ENCODE results near the gene KRT15.
"Not testable (repeated sequence)": the region's sequence is repeated elsewhere in the genome, so short reads cannot be mapped to it uniquely, and the experiment has no call there.

KRT15 gene

GRCh38 chr17:41544491-41544892 is 25.8 kb upstream of the KRT15 start:
- no peak for DNase-seq (ENCODE audit: low read depth in 2 of 2)

- not testable (repeated sequence) for DNase-seq (ENCODE audit: low read depth in 2 of 2)
Measured at GRCh38 chr17:41542786-41543185, 24.1 kb upstream of the KRT15 start.

- DNase-seq (ENCODE audit: low read depth in 2 of 2), result no peak
Measured at GRCh38 chr17:41542357-41542756, 23.7 kb upstream of the KRT15 start.

GRCh38 chr17:41540921-41541625 is 22.4 kb upstream of the KRT15 start:
- no peak for DNase-seq (ENCODE audit: low read depth in 2 of 2)

- DNase-seq (ENCODE audit: low read depth in 2 of 2), result no peak
Measured at GRCh38 chr17:41539979-41540701, 21.4 kb upstream of the KRT15 start.

- no peak for DNase-seq (ENCODE audit: low read depth in 2 of 2)
Measured at GRCh38 chr17:41539071-41539492, 20.4 kb upstream of the KRT15 start.

- no peak for DNase-seq (ENCODE audit: low read depth in 2 of 2)
Measured at GRCh38 chr17:41538565-41538991, 19.9 kb upstream of the KRT15 start.

- no peak for DNase-seq (ENCODE audit: low read depth in 2 of 2)
Measured at GRCh38 chr17:41537990-41538389, 19.3 kb upstream of the KRT15 start.

GRCh38 chr17:41537614-41537954 is 18.9 kb upstream of the KRT15 start:
- no peak for DNase-seq (ENCODE audit: low read depth in 2 of 2)

- no peak for DNase-seq (ENCODE audit: low read depth in 2 of 2)
Measured at GRCh38 chr17:41536741-41537613, 18.3 kb upstream of the KRT15 start.

GRCh38 chr17:41535764-41536481 is 17.2 kb upstream of the KRT15 start:
- no peak for DNase-seq (ENCODE audit: low read depth in 2 of 2)

- DNase-seq (ENCODE audit: low read depth in 2 of 2), result no peak
Measured at GRCh38 chr17:41534899-41535546, 16.3 kb upstream of the KRT15 start.

GRCh38 chr17:41533613-41534012 is 14.9 kb upstream of the KRT15 start:
- DNase-seq (ENCODE audit: low read depth in 2 of 2), result no peak

- no peak for DNase-seq (ENCODE audit: low read depth in 2 of 2)
Measured at GRCh38 chr17:41532947-41533570, 14.4 kb upstream of the KRT15 start.

- no peak for DNase-seq (ENCODE audit: low read depth in 2 of 2)
Measured at GRCh38 chr17:41531993-41532392, 13.3 kb upstream of the KRT15 start.

- no peak for DNase-seq (ENCODE audit: low read depth in 2 of 2)
Measured at GRCh38 chr17:41530062-41531048, 11.7 kb upstream of the KRT15 start.

- DNase-seq (ENCODE audit: low read depth in 2 of 2), result no peak
Measured at GRCh38 chr17:41529491-41529915, 10.8 kb upstream of the KRT15 start.

GRCh38 chr17:41528959-41529353 is 10.3 kb upstream of the KRT15 start:
- DNase-seq (ENCODE audit: low read depth in 2 of 2), result no peak
